GM12874 (cell line): Measurements from ENCODE around the gene ING2.

Experiments used
- CTCF ChIP-seq: IDR thresholded peaks from 2 replicates; pipeline ENCODE4 v1.5.1; 2011; ENCODE audit warnings: low read depth, mild to moderate bottlenecking, control low read depth, low read length, moderate library complexity; ENCODE audit not compliant: insufficient read depth

Gene ING2

GRCh38 chr4:183527326-183527725 is 22.5 kb downstream of the ING2 start:
- no peak for TF ChIP-seq CTCF

GRCh38 chr4:183532821-183533220 is 28.0 kb downstream of the ING2 start:
- TF ChIP-seq CTCF, result no peak

DNA sequence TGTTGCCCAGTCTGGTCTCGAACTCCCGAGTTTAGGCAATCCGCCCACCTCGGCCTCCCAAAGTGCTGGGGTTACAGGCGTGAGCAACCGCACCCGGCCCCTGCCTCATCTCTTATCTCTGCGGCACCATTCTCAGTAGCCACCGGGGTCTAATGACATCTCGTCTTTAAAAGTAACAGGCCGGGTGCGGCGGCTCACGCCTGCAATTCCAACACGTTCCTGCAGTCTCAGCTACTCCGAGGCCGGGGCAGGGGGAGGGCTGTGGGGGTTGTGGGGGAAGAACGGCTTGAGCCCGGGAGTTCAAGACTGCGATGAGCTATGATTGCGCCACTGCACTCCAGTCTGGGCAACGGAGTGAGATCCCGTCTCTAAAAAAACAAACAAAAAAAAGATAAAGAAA is 28.8 kb downstream of the ING2 start:
- no peak for TF ChIP-seq CTCF

- TF ChIP-seq CTCF, result no peak
Observed at GRCh38 chr4:183540410-183541009, 35.7 kb downstream of the ING2 start.

GRCh38 chr4:183541010-183541751 is 36.3 kb downstream of the ING2 start:
- TF ChIP-seq CTCF, result no peak

DNA sequence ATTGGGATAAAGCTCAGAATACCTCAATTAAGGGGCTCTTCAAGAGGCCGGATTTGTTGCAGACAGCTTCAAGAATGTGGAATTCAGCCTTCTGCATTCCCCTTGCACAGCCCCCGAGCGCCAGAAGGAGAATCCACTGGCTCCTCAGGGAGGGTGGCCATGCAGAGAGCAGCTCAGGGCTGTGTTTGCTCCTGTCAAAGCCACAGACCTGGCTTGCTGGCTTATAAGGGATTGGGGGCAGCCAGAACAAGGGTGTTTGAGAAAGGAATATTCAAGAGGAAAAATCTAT is 36.8 kb downstream of the ING2 start:
- no peak for TF ChIP-seq CTCF

DNA sequence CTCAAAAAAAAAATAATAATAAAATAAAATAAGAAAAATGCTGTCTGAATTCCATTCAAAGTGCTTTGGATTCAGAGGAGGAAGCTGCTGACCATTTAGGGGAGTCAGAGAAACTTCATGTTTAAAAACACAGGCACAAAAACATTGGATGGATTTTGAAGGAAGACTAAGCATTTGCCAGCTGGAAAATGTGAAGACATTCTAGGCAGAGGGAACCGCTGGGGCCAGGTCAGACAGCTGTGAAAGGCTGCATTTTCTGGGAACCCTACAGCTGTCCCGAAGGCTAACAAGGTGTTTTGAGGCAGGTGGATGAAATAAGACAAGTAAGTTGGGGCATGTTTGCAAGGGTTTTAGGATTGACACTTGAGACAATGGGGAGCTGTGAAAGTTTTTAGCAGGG is 38.6 kb downstream of the ING2 start:
- no peak for TF ChIP-seq CTCF

DNA sequence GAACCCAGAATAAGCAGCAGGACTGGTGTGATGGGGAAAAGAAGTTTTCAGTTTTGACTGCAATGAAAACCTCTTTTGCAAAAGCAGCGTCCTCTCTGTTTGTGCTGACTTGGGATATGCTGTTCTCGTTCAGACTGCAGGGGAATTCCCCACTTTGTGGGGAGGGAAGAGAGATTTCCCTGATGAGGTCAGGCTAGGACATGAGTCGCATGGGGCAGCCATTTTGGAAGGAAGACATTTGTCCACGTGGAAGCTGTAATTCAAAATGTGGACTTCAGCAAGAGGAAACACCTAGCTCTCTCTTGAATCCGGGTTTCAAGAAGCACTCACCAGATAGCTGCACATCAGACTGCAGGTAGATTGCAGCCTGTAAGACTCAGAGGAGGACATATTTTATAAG is 39.3 kb downstream of the ING2 start:
- no peak for TF ChIP-seq CTCF
